Measurements from ENCODE around the gene PATL2. TPM values are rescaled to one million over a fixed set of nuclear protein-coding genes. Genes with fewer than 3 reads are reported as not detected.

PATL2 gene
- total and polyA plus RNA-seq, 2 experiments from 2014 or later, result 0.77 to 0.85 TPM

DNA sequence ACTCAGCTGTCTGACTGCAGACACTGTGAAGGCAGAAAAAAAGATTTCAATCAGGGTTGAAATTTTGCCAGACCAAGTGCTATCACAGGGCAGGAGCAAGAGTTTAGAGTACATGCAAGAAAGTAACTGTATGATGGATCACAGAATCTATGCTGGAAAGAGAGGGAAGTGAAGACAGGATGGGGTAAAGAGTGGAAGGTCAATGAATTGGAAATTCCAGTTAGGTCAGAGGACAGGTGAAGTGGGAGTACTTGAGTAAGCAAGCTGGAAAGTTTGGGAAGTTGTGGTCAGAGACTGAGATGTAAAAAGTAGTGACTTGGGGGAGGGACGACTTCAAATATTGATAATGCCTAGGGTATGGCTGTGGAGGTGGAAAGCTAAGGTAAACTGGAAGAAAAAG is 54.8 kb downstream of the PATL2 start:
- no peak for DNase-seq (ENCODE audit: low spot score)
- Histone ChIP-seq H4K20me1 (ENCODE audit: insufficient read depth, poor library complexity, severe bottlenecking) (no peaks in the 10 kb centered on the region), H3K27me3 (no peaks in the 10 kb centered on the region), H3K9me2 (replicated peaks; ENCODE audit: insufficient read depth) (no peaks in the 10 kb centered on the region), H3K9me3 (ENCODE audit: low read depth) (no peaks in the 10 kb centered on the region), H3K36me3 (replicated peaks; ENCODE audit: insufficient read depth, low read depth) (no peaks in the 10 kb centered on the region), H3K4me3 (no peak overlapping the region), H3K4me1 (ENCODE audit: insufficient read depth) (no peaks in the 10 kb centered on the region), H3K4me2 (no peak overlapping the region), H3K79me2 (peaks cover 13% of the 10 kb centered on the region), H2AFZ (no peak overlapping the region), H3K27ac (no peak overlapping the region)
- TF ChIP-seq, protein P1, sequence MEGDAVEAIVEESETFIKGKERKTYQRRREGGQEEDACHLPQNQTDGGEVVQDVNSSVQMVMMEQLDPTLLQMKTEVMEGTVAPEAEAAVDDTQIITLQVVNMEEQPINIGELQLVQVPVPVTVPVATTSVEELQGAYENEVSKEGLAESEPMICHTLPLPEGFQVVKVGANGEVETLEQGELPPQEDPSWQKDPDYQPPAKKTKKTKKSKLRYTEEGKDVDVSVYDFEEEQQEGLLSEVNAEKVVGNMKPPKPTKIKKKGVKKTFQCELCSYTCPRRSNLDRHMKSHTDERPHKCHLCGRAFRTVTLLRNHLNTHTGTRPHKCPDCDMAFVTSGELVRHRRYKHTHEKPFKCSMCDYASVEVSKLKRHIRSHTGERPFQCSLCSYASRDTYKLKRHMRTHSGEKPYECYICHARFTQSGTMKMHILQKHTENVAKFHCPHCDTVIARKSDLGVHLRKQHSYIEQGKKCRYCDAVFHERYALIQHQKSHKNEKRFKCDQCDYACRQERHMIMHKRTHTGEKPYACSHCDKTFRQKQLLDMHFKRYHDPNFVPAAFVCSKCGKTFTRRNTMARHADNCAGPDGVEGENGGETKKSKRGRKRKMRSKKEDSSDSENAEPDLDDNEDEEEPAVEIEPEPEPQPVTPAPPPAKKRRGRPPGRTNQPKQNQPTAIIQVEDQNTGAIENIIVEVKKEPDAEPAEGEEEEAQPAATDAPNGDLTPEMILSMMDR (IDR thresholded peaks at IDR 0.05; ENCODE audit: poor library complexity), result no peak
- TF ChIP-seq EZH2phosphoT487 (IDR thresholded peaks at IDR 0.05; ENCODE audit: low read depth, severe bottlenecking, unreplicated experiment) (no peak), EZH2 (IDR thresholded peaks at IDR 0.05; ENCODE audit: borderline replicate concordance) (no peak)
- 87% methylated on average over 1 of the region's 1 CpG for WGBS (ENCODE audit: low lambda C conversion rate, missing lambda C conversion rate)

DNA sequence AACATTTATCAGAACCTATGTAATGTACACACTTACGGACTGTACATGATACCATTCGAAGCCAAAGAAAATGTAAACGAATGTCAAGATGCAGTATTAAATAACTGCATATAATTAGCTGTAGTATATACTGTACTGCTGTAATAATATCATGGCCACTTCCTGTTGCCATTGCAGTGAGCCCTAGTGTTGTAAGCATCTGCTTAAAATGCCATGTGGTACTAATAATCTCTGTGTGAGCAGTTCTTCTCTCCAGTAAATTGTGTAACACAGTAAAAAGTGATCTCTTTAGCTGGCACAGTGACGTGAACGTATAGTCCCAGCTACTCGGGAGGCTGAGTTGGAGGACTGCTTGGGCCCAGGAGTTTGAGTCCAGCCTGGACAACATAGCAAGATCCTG is 56.3 kb downstream of the PATL2 start:
- no peak overlapping the region for H3K4me2 ChIP-seq
- H3K9me2 ChIP-seq (replicated peaks; ENCODE audit: insufficient read depth), result no peaks in the 10 kb centered on the region
- 77% methylated on average over 6 of the region's 6 CpGs for WGBS (ENCODE audit: low lambda C conversion rate, missing lambda C conversion rate)
- no peaks in the 10 kb centered on the region for H3K79me2 ChIP-seq
- no peak overlapping the region for H2AFZ ChIP-seq
- no peaks in the 10 kb centered on the region for H4K20me1 ChIP-seq (ENCODE audit: insufficient read depth, poor library complexity, severe bottlenecking)
- peak overlapping the region; percentile 49 for H3K27ac ChIP-seq
- no peak for DNase-seq (ENCODE audit: low spot score)
- H3K4me3 ChIP-seq, result no peak overlapping the region
- TF ChIP-seq, protein P1 (IDR thresholded peaks at IDR 0.05; ENCODE audit: poor library complexity), result no peak
- TF ChIP-seq EZH2phosphoT487 (IDR thresholded peaks at IDR 0.05; ENCODE audit: low read depth, severe bottlenecking, unreplicated experiment) (no peak), EZH2 (IDR thresholded peaks at IDR 0.05; ENCODE audit: borderline replicate concordance) (no peak)
- H3K27me3 ChIP-seq, result no peaks in the 10 kb centered on the region
- no peaks in the 10 kb centered on the region for H3K9me3 ChIP-seq (ENCODE audit: low read depth)
- no peaks in the 10 kb centered on the region for H3K4me1 ChIP-seq (ENCODE audit: insufficient read depth)
- H3K36me3 ChIP-seq (replicated peaks; ENCODE audit: insufficient read depth, low read depth), result no peaks in the 10 kb centered on the region

DNA sequence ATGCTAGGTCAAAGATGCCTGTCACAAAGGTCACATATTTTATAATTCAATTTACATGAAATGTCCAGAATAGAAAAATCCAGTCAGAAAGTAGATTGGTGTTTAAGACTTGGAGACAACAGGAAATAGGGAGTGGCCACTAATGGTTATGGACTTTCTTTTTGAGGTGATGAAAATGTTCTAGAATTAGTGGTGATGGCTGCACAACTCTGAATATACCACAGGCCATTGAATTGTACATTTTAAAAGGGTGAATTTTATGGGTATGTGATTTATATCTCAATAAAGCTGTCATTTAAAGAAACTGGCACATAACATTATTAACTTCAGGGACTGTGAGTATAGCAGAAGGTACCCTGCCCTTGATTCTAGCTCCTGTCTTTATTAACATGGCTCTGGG is 63.5 kb downstream of the PATL2 start:
- TF ChIP-seq EZH2 (IDR thresholded peaks at IDR 0.05; ENCODE audit: borderline replicate concordance), result no peak
- TF ChIP-seq, protein P1 (IDR thresholded peaks at IDR 0.05; ENCODE audit: poor library complexity), result no peak
- TF ChIP-seq EZH2phosphoT487 (IDR thresholded peaks at IDR 0.05; ENCODE audit: low read depth, severe bottlenecking, unreplicated experiment), result no peak
- no peaks in the 10 kb centered on the region for H3K27me3 ChIP-seq
- H3K79me2 ChIP-seq, result peaks cover 33% of the 10 kb centered on the region
- no peaks in the 10 kb centered on the region for H3K9me2 ChIP-seq (replicated peaks; ENCODE audit: insufficient read depth)
- H3K36me3 ChIP-seq (replicated peaks; ENCODE audit: insufficient read depth, low read depth), result peaks cover 8% of the 10 kb centered on the region
- H2AFZ ChIP-seq, result no peak overlapping the region
- no peak overlapping the region for H3K4me3 ChIP-seq
- no peak overlapping the region for H3K4me2 ChIP-seq
- no peak for DNase-seq (ENCODE audit: low spot score)
- H4K20me1 ChIP-seq (ENCODE audit: insufficient read depth, poor library complexity, severe bottlenecking), result no peaks in the 10 kb centered on the region
- H3K4me1 ChIP-seq (ENCODE audit: insufficient read depth), result no peaks in the 10 kb centered on the region
- H3K9me3 ChIP-seq (ENCODE audit: low read depth), result peaks cover 11% of the 10 kb centered on the region
- H3K27ac ChIP-seq, result no peak overlapping the region

DNA sequence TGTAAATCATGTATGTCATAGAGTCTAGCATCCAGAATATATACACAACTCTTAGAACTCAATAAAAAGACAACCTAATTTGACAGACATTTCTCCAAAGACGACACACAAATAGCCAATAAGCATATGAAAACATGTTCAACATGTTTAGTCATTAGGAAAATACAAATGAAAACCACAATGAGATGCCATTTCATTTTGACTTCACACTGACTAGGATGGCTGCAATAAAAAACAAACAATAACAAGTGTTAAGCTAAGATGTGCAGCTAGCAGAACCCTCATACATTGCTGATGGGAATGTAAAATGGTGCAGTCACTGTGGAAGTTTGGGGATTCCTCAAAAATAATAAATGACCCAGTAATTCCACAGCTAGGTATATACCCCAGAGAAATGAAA is 64.1 kb downstream of the PATL2 start:
- no peak overlapping the region for H3K4me3 ChIP-seq
- peaks cover 8% of the 10 kb centered on the region for H3K36me3 ChIP-seq (replicated peaks; ENCODE audit: insufficient read depth, low read depth)
- H2AFZ ChIP-seq, result no peak overlapping the region
- no peaks in the 10 kb centered on the region for H4K20me1 ChIP-seq (ENCODE audit: insufficient read depth, poor library complexity, severe bottlenecking)
- H3K9me3 ChIP-seq (ENCODE audit: low read depth), result peaks cover 11% of the 10 kb centered on the region
- TF ChIP-seq EZH2 (IDR thresholded peaks at IDR 0.05; ENCODE audit: borderline replicate concordance) (no peak), EZH2phosphoT487 (IDR thresholded peaks at IDR 0.05; ENCODE audit: low read depth, severe bottlenecking, unreplicated experiment) (no peak)
- TF ChIP-seq, protein P1 (IDR thresholded peaks at IDR 0.05; ENCODE audit: poor library complexity), result no peak
- H3K4me2 ChIP-seq, result no peak overlapping the region
- no peaks in the 10 kb centered on the region for H3K9me2 ChIP-seq (replicated peaks; ENCODE audit: insufficient read depth)
- no peak for DNase-seq (ENCODE audit: low spot score)
- H3K27ac ChIP-seq, result no peak overlapping the region
- peaks cover 33% of the 10 kb centered on the region for H3K79me2 ChIP-seq
- 100% methylated on average over 1 of the region's 1 CpG for WGBS (ENCODE audit: low lambda C conversion rate, missing lambda C conversion rate)
- no peaks in the 10 kb centered on the region for H3K4me1 ChIP-seq (ENCODE audit: insufficient read depth)
- no peaks in the 10 kb centered on the region for H3K27me3 ChIP-seq

All from hepatocyte (in vitro differentiated cells).